Fibroblast of mammary gland (primary cell): ENCODE results near the gene CNKSR3.

ENCODE experiments used
- DNase-seq: peaks from one replicate; pipeline ENCODE4 v3.0.0-alpha.2; 2010; ENCODE audit warnings: low read depth
- H3K4me3 ChIP-seq: 2 replicates; pipeline ENCODE4 v1.5.1; 2011; ENCODE audit warnings: low read depth, mild to moderate bottlenecking, low read length, moderate library complexity; ENCODE audit not compliant: control insufficient read depth
- TF ChIP-seq, protein P1 (sequence below): conservative IDR thresholded peaks from 2 replicates; pipeline ENCODE4 v1.5.1; 2011; ENCODE audit warnings: low read depth, low read length, inconsistent platforms; ENCODE audit not compliant: control insufficient read depth, insufficient read depth

The CNKSR3 gene

DNA sequence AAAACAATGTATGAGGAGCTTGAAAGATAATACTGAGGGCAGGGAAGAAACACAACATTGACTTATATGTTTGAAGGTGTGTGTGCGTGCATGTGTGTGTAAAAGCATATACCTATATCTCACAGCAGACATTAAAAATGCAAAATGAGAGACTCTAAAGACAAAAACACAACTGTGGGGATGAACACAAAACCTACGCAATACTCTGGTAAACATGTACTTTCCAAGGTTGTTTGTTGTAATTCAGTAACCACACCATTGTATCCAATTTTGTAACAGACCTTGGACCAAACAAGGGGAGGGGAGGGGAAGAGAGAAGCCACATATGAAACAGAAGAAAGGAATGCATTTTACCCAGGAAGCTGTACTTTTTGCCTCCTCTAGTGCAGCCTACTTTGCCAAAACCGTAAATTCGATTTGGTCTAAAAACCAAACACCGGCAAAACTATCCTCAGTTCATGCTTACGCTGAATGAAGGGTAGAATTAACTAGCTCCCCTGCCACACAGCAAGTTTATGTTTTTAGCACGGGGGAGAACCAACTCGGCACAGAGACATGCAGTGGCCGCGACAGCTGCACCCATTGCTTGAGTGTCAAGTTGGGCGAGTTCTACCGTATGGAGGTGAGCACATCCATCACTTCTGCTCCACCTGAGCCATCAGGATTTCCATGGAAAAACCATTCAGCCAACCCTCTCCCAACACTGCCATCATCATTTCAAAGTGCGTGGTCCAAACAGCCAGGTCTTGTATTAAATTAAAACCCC, 50.0 kb downstream of the CNKSR3 start:
- DNase-seq = peak; percentile 76
- TF ChIP-seq, protein P1, sequence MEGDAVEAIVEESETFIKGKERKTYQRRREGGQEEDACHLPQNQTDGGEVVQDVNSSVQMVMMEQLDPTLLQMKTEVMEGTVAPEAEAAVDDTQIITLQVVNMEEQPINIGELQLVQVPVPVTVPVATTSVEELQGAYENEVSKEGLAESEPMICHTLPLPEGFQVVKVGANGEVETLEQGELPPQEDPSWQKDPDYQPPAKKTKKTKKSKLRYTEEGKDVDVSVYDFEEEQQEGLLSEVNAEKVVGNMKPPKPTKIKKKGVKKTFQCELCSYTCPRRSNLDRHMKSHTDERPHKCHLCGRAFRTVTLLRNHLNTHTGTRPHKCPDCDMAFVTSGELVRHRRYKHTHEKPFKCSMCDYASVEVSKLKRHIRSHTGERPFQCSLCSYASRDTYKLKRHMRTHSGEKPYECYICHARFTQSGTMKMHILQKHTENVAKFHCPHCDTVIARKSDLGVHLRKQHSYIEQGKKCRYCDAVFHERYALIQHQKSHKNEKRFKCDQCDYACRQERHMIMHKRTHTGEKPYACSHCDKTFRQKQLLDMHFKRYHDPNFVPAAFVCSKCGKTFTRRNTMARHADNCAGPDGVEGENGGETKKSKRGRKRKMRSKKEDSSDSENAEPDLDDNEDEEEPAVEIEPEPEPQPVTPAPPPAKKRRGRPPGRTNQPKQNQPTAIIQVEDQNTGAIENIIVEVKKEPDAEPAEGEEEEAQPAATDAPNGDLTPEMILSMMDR = no peak
- H3K4me3 ChIP-seq = no peak overlapping the region

GRCh38 chr6:154459513-154459912, 51.0 kb downstream of the CNKSR3 start:
- TF ChIP-seq, protein P1 = no peak
- DNase-seq = no peak
- no peak overlapping the region for H3K4me3 ChIP-seq

DNA sequence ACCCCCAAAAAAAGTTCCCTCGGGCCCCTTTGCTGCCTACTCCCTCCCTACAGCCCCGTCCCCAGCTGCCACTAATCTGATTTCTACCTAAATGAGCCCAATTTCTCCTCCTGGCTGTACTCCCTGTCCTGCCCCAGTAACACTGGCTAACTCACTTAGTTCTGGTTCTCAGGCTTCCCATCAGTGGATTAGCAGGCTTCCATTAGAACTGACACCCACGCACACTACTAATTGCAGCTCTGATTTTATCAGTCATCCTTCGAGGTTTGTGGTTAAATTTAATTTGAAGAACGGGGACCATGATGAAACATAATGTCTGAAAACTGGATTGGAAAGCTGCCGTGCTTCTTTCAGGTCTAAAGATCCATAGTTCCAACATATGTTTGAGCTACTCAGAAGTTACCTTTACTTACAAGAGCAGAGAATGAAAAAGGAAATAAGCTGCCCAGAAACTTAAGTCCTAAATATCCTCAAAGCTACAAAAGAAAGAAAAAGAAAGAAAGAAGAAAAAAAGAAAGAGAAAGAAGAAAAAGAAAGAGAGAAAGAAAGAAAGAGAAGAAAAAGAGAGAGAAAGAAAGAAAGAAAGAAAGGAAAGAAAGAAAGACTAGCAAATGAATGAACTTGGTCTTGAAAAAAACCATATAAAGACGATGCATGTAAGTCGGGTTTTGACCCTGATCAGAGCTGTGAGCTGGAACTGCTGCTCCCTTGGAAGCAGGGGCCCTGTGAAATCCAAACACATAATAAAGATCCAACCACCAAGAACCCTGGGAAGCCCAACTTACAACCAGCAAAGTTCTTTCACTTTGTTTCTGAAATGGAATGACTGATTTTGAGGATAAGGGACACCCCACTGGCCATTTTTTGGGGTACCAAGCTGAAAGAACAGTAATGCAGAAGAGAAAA, 51.7 kb downstream of the CNKSR3 start:
- no peak overlapping the region for H3K4me3 ChIP-seq
- TF ChIP-seq, protein P1 = no peak
- DNase-seq = peak; percentile 75

DNA sequence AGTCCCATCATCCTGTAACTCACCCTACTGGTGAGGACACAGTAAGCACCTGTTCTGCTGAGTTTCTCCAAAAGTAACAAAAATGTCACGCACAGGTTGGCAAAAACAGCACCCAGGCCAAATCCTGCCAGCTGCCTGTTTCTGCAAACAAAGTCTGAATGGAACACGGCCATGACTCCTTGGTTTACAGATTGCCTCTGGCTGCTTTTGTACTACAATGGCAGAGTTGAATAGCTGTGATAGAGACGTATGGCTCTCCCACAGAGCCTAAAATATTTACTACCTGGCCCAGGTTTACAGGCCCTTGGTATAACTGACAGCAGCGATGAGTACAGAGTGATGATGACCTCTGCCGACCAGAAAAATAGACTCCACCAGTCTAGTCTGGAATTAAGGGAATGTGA, 52.6 kb downstream of the CNKSR3 start:
- TF ChIP-seq, protein P1 = no peak
- H3K4me3 ChIP-seq = no peak overlapping the region
- no peak for DNase-seq

DNA sequence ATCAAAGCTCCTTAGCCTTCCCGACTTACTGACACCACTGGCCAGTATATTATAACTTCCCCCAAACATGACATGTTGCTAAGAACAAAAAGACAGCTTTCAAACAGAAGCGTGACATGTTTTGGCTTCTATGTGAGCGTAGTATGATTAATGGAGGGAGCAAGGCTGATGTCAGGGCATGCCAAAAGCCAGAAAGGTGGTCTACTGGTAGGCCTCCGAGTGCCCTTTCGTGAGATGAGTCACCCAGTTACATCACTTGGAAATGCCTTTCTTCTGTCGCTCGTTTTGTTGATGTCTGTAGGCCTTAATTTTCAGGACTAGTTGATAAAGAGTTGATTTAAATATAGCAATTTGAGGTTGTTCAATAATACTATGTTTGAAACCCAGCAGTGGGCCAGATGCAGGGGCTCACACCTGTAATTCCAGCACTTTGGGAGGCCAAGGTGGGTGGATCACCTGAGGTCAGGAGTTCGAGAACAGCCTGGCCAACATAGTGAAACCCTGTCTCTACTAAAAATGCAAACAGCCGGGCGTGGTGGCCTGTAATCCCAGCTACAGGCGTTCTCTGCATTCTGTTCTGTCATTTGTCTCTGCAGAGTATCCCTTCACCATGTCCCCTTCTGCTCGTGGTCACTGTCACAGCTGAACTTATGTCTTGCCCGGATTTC, 53.3 kb downstream of the CNKSR3 start:
- H3K4me3 ChIP-seq = no peak overlapping the region
- TF ChIP-seq, protein P1 = no peak
- DNase-seq = peak; percentile 47

- no peak for DNase-seq
- TF ChIP-seq, protein P1 = no peak
- H3K4me3 ChIP-seq = no peak overlapping the region
Measured at GRCh38 chr6:154453329-154453728, 57.2 kb downstream of the CNKSR3 start.
